Kidney capillary endothelial cell (primary cell): ENCODE measurements around the gene PPP1R14B.
A peak's percentile ranks its signal among the peaks of the same experiment; 100 is the strongest.

Experiments
- DNase-seq: peaks from one replicate; pipeline ENCODE4 v3.0.0-alpha.2; 2018; ENCODE audit warnings: low spot score

PPP1R14B gene

DNA sequence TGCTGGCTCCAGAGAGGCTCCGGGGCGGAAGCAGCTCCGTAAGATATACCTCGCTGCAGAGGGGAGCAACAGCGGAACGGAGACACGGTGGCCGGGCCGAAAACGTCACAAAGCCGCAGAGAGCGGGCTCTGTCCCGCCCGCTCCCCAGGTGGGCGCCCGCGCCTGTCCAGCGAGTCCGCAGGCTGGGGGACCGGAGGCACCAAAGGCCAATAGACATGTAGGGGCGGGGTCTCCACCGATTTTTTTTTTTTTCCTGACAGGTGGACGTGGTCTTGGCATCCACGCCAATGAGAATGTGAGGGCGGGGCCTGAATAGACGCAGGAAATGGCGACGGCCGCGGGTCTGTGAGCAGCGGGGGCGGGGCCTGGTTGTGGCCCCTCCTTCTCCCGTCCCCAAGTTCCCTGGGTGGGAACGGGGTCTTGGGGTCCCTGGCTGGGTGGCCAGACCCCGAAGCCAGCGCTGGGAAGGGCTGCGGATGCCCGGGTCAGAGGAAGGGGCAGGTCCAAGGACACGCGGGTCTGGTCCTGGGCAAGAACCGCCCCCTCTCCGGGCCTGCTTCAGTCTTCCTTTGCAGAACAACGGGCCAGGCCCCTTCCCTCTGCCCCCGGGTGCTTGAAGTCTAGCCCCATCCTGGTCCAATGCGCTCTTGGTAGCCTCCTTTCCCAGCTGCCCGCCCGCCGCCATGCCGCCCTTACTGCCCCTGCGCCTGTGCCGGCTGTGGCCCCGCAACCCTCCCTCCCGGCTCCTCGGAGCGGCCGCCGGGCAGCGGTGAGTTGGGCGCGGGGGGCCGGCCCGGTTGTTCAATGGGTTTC lies 16.4 kb downstream of the PPP1R14B start, which contains the start of gene DNAJC4:
DNAJC4 (plus strand) TSS at position 378 of the 814 bp plus-strand sequence; CDS start at position 685, 307 bp downstream.
- DNase-seq = peak; percentile 74

GRCh38 chr11:64229744-64230170 lies 17.0 kb downstream of the PPP1R14B start:
- no peak for DNase-seq

DNA sequence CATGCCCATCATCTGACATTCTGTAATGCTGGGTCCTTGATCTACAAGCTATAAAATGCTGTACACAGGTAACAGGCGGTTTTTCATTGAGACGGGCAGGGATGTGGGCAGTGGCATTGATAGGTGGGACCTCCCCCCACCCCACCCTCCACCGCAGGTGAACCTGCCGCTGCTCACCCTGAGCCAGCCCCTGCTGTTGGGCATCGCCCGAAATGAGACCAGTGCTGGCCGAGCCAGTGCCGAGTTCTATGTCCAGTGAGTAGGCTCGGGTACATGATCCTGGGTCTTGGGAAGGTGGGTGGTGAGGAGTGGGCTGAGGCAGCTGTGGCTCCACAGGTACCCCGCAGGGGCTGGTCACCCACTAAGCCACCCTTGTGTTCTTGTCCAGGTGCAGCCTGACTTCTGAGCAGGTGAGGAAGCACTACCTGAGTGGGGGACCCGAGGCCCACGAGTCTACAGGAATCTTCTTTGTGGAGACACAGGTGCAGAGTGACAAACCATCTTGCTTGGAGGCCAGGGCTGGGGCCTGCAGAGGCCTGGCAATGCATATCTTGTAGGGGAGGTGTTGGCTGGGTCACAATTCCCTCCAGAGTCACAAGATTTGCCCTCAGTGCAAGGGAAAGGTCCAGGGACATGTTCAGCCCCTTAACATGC lies 17.5 kb downstream of the PPP1R14B start:
- no peak for DNase-seq

- no peak for DNase-seq
These were observed 19.3 kb downstream of the PPP1R14B start for GRCh38 chr11:64227405-64227956.

DNA sequence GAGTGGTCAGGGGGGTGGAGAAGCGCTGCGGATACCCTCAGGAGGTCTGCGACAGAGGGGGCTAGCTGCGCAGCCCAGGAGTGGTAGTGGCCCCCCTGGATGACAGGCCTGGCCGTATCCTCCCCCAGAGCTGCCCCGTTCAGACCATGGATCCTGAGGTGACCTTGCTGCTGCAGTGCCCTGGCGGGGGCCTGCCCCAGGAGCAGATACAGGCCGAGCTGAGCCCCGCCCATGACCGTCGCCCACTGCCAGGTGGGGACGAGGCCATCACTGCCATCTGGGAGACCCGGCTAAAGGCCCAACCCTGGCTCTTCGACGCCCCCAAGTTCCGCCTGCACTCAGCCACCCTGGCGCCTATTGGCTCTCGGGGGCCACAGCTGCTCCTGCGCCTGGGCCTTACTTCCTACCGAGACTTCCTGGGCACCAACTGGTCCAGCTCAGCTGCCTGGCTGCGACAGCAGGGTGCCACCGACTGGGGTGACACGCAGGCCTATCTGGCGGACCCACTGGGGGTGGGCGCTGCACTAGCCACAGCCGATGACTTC lies 20.2 kb downstream of the PPP1R14B start:
- DNase-seq = no peak

DNA sequence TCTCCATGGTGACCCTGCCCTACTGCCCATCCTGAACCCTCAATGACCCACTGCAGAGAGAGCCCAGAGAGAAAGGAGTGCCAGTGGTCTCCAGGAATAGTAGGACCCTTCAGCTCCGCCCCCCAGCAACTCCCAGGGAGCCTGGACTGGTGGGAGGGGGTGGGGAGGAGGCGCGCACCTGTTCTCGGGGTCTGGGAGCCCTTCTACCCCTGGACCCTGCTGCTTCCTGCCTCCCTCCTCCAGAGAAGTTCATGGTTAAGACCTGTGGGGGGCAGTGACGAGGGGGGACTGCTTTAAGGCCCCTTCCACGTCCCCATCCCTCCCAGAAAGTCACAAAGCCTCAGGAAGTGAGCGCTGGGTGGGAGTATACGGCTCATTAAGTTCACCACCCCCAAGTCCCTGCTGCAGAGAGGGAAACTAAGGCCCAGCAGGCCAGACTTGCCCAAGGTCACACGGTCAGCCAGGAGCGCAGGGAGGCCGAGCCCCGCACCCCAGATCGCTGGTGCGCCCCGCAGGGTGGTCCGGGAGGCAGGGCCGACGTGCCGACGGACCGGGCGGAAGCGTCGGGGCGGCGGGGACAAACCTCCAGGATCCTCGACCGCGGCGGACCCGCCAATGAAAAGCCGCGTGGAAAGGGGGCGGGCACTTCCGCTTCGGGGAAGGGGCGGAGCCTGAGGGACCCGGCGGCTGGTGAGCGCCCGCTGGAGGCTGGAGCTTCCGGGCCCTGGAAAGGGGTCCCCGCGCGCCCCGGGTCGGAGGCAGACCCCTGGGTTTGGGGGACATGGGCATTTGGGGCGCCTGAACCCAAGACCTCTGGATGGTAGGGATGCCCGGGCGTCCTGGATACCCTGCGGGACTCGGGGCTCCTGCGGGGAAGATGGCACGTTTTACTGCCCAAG lies 20.9 kb downstream of the PPP1R14B start, which contains the start of the genes NUDT22 and TRPT1:
NUDT22 (plus strand) TSS at position 667 of the 899 bp plus-strand sequence. CDS start 379 bp downstream, outside the sequence.
TRPT1 (minus strand) TSS at position 579 of the 899 bp plus-strand sequence; CDS start at position 253, 326 bp downstream.
- DNase-seq = peak; percentile 78

DNA sequence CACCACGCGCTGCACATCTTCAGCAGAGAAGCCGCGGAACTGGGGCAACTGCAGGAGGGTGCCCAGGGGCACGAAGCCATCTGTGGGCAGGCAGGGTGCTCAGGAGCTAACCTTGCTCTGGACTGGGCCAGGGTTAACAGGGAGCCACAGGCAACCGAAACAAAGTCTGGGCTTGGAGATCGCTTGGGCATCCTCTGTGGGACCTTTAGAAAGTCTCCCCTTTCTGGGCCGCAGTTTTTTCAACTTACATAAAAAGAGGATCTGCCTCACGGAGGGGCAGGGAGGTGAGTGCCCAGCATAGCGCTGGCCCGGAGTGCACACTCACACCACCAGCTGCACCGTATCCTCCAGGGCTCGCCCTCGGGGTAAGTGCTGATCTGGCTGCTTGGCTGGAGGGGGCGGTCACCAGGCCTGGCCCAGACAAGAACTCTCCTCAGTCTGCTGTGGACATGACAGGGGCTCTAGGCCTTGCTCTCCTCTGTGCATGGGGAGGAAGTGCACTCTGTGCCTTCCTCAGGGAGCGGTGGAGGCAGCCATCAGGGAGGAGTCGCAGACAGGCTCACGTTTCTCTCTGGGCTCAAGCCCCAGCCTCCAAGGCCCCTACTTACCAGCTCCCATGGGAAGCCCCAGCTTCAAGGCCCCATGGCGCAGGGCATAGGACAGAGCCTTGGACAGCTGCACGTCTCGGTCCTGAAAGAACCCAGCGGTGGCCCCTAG lies 21.7 kb downstream of the PPP1R14B start:
- no peak for DNase-seq

GRCh38 chr11:64224151-64224890 lies 22.4 kb downstream of the PPP1R14B start:
- DNase-seq = no peak

- no peak for DNase-seq
These were observed 23.6 kb downstream of the PPP1R14B start for GRCh38 chr11:64223001-64223651.

DNA sequence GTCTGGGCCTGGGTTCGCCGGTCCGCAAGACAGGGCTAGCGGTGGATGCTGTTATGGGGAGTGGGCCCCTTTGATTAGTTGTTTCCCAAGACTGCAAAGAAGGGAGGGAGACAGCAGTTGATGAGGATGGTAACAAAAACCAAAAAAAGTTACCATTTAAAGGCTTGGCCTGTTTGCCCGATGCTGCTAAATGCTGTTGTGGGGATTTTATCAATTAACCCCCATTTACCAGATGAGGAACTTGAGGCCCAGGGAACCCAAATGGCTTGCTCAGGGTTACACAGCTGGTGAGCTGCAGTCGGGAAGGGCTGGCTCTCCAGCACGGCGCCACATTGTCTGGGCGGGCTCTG lies 24.1 kb downstream of the PPP1R14B start:
- no peak for DNase-seq

- DNase-seq = no peak
These were observed 25.9 kb downstream of the PPP1R14B start for GRCh38 chr11:64220798-64221197.

- DNase-seq = no peak
These were observed 26.5 kb downstream of the PPP1R14B start for GRCh38 chr11:64220271-64220670.

GRCh38 chr11:64219755-64220154 lies 27.0 kb downstream of the PPP1R14B start:
- no peak for DNase-seq

DNA sequence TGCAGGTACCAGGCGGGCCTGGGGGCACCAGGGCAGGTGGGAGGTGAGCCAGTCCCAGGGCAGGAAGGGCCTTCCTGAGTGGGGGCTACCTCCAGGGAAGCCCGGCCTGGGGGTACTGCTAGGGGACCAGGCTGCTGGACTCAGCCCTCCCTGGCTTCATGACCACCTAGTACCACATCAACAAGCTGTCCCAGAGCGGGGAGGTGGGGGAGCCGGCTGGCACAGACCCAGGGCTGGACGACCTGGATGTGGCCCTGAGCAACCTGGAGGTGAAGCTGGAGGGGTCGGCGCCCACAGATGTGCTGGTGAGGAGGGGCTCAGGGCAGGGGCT lies 27.4 kb downstream of the PPP1R14B start:
- DNase-seq = no peak

DNA sequence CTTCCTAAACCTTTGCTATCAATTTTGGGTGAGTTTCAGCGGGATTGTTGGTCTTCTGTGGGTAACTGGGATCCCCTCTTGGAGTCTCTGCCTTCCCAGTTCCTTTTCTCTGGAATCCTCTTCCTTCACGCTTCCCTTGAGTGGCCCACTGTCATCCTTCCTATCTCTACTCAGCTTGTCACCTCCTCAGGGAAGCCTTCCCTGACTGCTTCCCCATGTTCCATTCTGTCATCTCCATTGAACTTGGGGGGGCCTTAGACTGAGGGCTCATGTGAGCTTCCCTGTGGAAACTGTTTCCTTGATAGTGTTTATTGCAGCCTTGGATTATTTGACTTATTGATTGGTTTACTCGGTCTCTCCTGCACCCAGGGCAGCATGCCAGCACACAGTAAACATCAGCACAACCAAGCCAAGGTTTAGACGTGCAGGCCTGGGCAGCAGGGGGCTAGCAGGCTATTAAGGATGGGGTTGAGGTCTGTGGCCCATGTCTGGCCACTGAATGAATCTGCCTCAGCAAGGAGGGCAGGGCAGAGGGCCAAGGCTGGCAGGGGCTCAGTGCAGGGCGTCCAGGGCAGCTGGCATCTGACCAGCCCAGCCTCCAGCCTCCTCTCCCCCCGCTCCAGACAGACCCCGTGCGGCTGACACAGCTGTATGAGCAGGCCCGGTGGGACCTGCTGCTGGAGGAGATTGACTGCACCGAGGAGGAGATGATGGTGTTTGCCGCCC lies 28.0 kb downstream of the PPP1R14B start:
- DNase-seq = no peak

- no peak for DNase-seq
These were observed 29.9 kb downstream of the PPP1R14B start for GRCh38 chr11:64216879-64217278.

- DNase-seq = no peak
These were observed 35.4 kb downstream of the PPP1R14B start for GRCh38 chr11:64211181-64211872.

DNA sequence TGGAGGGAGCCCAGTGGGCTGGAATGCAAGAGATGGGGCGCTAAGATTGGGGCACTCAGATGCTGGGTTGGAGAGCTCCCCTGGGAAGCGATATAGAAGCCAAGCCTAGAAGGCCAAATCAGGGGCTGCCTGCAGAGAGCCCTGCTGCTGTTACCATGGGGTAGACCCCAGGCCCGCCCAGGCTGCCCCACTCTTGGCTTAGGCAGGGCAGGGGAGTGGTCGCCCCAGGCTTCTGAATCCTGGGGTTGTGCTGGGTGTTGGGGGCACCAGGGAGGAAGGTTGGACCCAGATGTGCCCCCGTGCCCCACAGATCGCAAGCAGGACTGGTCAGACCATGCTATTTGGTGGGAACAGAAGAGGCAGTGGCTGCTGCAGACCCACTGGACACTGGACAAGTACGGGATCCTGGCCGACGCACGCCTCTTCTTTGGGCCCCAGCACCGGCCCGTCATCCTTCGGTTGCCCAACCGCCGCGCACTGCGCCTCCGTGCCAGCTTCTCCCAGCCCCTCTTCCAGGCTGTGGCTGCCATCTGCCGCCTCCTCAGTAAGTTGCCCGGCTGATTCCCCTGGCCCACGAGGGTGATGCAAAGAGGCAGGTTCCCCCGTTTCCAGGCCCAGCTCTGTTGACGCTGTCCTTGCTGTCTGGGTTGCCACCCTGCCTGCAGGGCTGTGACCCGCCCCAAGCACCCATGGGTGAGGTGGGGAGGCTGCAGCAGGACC lies 36.3 kb downstream of the PPP1R14B start:
- no peak for DNase-seq
